ENCODE measurements around the gene KCMF1.

DNA sequence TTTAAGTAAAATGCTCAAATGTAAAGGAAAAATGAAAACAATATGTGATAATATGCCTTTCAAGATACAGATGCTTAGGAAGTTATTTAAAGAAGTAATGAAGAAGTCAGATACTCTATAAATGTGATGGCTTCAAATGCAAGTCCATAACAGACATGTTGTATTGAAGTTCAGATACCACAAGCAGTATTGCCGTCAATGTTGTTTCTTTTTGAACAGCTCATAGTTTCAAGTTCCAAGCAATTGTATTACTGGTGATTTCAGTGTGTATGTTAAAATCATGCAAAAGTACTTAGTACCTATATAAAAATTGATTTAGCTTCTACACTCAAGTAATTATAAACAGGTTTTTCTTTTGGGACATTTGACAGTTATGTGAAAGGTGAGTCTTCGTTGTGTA is 24.9 kb downstream of the KCMF1 start:
- no peak for TF ChIP-seq SIN3A (IDR thresholded peaks at IDR 0.05; ENCODE audit: borderline replicate concordance, low read depth, low read length)
- TF ChIP-seq YY1 (IDR thresholded peaks at IDR 0.05; ENCODE audit: low read depth) = no peak
- TF ChIP-seq REST (IDR thresholded peaks at IDR 0.05; ENCODE audit: low read depth, low read length) = no peak
- TF ChIP-seq, protein P1, sequence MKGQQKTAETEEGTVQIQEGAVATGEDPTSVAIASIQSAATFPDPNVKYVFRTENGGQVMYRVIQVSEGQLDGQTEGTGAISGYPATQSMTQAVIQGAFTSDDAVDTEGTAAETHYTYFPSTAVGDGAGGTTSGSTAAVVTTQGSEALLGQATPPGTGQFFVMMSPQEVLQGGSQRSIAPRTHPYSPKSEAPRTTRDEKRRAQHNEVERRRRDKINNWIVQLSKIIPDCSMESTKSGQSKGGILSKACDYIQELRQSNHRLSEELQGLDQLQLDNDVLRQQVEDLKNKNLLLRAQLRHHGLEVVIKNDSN (IDR thresholded peaks at IDR 0.05; ENCODE audit: borderline replicate concordance, low read depth) = no peak
- TF ChIP-seq, protein P2, sequence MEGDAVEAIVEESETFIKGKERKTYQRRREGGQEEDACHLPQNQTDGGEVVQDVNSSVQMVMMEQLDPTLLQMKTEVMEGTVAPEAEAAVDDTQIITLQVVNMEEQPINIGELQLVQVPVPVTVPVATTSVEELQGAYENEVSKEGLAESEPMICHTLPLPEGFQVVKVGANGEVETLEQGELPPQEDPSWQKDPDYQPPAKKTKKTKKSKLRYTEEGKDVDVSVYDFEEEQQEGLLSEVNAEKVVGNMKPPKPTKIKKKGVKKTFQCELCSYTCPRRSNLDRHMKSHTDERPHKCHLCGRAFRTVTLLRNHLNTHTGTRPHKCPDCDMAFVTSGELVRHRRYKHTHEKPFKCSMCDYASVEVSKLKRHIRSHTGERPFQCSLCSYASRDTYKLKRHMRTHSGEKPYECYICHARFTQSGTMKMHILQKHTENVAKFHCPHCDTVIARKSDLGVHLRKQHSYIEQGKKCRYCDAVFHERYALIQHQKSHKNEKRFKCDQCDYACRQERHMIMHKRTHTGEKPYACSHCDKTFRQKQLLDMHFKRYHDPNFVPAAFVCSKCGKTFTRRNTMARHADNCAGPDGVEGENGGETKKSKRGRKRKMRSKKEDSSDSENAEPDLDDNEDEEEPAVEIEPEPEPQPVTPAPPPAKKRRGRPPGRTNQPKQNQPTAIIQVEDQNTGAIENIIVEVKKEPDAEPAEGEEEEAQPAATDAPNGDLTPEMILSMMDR (IDR thresholded peaks at IDR 0.05) = no peak
- TF ChIP-seq, protein P3, sequence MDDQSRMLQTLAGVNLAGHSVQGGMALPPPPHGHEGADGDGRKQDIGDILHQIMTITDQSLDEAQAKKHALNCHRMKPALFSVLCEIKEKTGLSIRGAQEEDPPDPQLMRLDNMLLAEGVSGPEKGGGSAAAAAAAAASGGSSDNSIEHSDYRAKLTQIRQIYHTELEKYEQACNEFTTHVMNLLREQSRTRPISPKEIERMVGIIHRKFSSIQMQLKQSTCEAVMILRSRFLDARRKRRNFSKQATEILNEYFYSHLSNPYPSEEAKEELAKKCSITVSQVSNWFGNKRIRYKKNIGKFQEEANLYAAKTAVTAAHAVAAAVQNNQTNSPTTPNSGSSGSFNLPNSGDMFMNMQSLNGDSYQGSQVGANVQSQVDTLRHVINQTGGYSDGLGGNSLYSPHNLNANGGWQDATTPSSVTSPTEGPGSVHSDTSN (IDR thresholded peaks at IDR 0.05) = no peak
- TF ChIP-seq FOXJ3 (CRISPR knock-in tag; IDR thresholded peaks at IDR 0.05) = no peak
- no peak for TF ChIP-seq GABPA (IDR thresholded peaks at IDR 0.05; ENCODE audit: low read depth)
- TF ChIP-seq EZH2phosphoT487 (IDR thresholded peaks at IDR 0.05; ENCODE audit: borderline replicate concordance, low read depth) = no peak
- TF ChIP-seq RAD21 (IDR thresholded peaks at IDR 0.05; ENCODE audit: low read length) = no peak
- no peak for TF ChIP-seq POLR2AphosphoS5 (IDR thresholded peaks at IDR 0.05; ENCODE audit: low read depth, low read length)
- no peak for TF ChIP-seq RCOR1 (IDR thresholded peaks at IDR 0.05; ENCODE audit: low read length)
- no peak for TF ChIP-seq MAX (IDR thresholded peaks at IDR 0.05; ENCODE audit: low read depth)
